ENCODE measurements around the gene OR13C9.
"Not testable (repeated sequence)": the region's sequence is repeated elsewhere in the genome, so short reads cannot be mapped to it uniquely, and the experiment has no call there.

Gene OR13C9

GRCh38 chr9:104618104-104618503, at the start of gene OR13C9:
TSS of gene OR13C9 (minus strand) at chr9:104618204. CDS start at chr9:104618204, 0 bp downstream.
- DNase-seq (ENCODE audit: low spot score) = no peak

DNA sequence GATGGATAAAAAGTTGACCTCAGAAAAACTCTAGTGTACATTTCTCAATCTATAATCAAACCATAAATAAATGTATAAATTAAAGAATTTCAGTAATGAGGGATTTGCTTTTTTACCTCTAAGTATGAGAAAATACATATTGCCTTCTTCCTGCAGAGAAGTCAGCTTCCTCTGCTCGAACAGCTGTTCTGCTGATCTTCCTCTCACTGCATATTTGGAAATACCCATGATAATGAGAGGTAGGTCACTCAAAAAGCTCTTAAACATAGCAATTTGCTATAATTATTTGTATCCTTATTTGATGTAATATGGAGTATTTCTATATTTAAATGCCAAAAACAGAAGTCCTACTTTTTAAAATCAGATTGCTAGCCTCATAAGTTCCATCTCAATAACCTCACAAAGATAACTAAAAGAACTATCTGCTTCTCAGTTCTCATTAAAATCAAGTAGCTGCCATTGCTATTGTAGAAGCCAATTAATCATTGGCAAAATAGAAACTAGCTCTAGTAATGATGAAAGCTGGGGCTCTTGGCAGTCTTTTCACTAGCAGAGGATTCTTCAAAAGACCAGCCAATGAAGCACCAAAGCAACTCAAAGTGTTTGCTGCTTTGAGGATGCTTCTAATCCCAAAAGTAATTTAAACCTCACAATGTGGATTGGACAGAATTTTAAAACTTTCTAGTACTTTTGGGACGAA, 40.6 kb upstream of the OR13C9 start:
- DNase-seq (ENCODE audit: low spot score) = no peak

DNA sequence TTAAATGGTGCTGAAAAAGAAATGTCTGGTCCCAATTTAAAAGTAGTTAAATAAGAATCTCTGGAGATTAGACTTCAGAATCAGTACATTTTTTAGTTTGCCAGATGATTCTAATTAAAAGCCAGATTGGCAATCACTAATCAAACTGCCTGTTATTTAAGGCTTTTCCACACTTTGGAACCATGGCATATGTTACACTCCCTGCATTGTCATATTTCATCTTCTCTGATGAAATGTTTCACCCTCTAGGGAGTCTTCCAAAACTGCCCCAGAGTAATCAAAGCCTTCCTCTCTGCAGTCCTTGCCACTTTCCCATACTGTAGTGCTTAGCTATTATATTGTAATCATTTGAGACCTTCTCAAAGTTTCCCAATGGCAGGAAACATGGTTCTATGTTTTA, 17.5 kb upstream of the OR13C9 start:
- DNase-seq (ENCODE audit: low spot score) = no peak

GRCh38 chr9:104633976-104634520, 16.0 kb upstream of the OR13C9 start:
- no peak for DNase-seq (ENCODE audit: low spot score)

- DNase-seq (ENCODE audit: low spot score) = not testable (repeated sequence)
Measured at GRCh38 chr9:104625964-104626363, 8.0 kb upstream of the OR13C9 start.

- DNase-seq (ENCODE audit: low spot score) = no peak
Measured at GRCh38 chr9:104617418-104617817, 586 bp downstream of the OR13C9 start.

DNA sequence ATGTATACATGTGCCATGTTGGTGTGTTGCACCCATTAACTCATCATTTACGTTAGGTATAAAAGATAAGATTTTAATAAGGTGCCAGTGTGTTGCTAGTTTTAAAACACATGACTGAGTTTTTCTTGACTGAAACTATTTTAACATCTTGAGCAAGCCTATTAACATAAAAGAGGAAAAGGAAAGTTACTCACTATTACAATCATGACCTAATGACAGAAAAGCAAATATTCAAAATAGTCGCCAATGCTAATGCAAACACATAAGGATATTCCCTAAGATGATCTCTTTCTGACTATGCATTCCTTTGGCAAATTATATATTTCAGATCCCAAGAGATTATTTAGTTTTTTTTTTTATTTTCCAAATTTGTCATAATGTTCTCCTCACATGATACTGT, 6.8 kb downstream of the OR13C9 start:
- no peak for DNase-seq (ENCODE audit: low spot score)

GRCh38 chr9:104608336-104608735, 9.7 kb downstream of the OR13C9 start:
- DNase-seq (ENCODE audit: low spot score) = no peak

- no peak for DNase-seq (ENCODE audit: low spot score)
Measured at GRCh38 chr9:104606152-104606551, 11.9 kb downstream of the OR13C9 start.

DNA sequence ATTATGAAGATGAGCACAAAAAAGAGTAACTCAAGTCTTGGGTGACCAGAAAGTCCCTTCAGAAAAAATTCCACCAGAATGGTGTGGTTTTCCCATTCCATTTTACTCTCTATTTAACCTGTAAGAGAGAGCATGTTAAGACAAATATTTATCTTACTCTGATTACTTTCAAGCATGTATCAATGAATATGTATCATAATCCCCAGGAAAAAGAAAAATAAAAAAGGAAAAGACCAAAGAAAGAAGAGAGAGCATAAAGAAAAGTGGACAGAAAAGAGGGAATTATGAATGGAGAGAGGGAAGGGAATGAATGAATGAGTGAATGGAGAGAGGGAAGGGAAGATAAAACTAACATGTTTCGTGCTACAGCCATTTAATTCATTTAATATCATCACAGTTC, 12.5 kb downstream of the OR13C9 start, which contains the start of gene OR13C2:
Gene OR13C2 (minus strand): TSS at position 101 of the 400 bp plus-strand sequence. CDS start 0 bp downstream, at position 101.
- DNase-seq (ENCODE audit: low spot score) = not testable (repeated sequence)

GRCh38 chr9:104604801-104605200, 13.2 kb downstream of the OR13C9 start:
- DNase-seq (ENCODE audit: low spot score) = no peak

DNA sequence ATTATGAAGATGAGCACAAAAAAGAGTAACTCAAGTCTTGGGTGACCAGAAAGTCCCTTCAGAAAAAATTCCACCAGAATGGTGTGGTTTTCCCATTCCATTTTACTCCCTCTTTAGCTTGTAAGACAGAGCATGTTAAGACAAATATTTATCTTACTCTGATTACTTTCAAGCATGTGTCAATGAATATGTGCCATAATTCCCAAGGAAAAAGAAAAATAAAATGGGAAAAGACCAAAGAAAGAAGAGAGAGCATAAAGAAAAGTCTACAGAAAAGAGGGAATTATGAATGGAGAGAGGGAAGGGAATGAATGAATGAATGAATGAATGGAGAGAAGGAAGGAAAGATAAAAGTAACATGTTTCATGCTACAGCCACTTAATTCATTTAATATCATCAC, 18.7 kb downstream of the OR13C9 start, which contains the start of gene OR13C5:
Gene OR13C5 (minus strand): TSS at position 101 of the 400 bp plus-strand sequence. CDS start 0 bp downstream, at position 101.
- not testable (repeated sequence) for DNase-seq (ENCODE audit: low spot score)

DNA sequence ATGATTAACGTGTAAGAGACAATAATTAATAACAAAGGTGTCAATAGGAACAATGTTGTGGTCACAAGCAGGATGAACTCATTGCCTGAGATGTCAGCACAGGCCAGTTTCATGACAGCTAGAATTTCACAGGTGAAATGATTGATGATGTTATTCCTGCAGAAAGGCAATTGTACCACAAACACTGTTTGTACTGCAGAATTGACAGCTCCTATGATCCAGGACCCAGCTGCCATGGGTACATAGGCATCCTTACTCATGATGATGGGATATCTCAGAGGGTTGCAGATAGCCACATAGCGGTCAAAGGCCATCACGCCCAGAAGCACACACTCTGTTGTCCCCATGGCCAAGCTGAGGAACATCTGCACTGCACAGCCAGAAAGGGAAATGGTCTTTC, 19.3 kb downstream of the OR13C9 start:
- DNase-seq (ENCODE audit: low spot score) = not testable (repeated sequence)

- DNase-seq (ENCODE audit: low spot score) = no peak
Measured at GRCh38 chr9:104589626-104590025, 28.4 kb downstream of the OR13C9 start.

- DNase-seq (ENCODE audit: low spot score) = no peak
Measured at GRCh38 chr9:104586496-104587180, 31.4 kb downstream of the OR13C9 start.

DNA sequence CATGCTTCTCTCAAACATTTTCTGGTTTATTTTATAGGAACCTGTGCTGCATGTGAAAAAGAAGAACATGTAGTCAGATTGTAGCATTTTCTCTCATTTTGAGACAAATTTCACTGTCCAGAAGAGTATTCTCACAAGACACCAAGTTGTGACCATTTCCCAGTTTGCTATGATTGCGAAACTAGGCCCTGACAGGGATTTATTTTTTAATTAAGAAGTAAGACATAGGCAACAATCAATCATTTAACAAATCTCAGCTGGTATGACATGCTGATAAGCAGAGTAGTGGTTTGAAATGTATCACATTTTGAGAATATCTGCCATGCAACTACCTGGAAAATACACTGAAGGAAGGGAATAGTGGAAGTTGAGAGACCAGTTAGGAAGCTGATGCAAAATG, 37.4 kb downstream of the OR13C9 start:
- no peak for DNase-seq (ENCODE audit: low spot score)

DNA sequence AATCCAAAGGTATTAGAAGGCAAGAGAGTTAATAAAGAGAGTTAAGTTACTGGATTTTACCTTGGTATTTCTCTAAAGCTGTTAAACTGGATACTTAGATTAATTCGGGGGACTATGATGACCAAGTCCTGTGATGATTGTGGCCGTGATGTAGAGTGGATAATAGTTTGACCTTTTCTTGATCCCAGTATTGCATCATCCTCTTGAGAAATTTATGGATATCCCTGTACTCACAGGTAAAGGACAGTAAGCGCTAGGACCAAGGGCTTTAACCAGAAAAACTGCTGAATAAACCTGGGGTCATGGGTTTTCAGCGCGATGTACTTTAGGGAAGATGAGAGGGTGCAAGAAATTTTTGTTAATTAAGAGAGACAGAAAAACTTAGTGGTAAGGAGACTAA, 40.7 kb downstream of the OR13C9 start:
- DNase-seq (ENCODE audit: low spot score) = no peak

- no peak for DNase-seq (ENCODE audit: low spot score)
Measured at GRCh38 chr9:104575456-104575855, 42.5 kb downstream of the OR13C9 start.

- DNase-seq (ENCODE audit: low spot score) = no peak
Measured at GRCh38 chr9:104572612-104573011, 45.4 kb downstream of the OR13C9 start.

GRCh38 chr9:104568868-104569267, 49.1 kb downstream of the OR13C9 start, which contains the start of gene OR13C8:
TSS of gene OR13C8 (plus strand) at chr9:104569168. CDS start at chr9:104569168, 0 bp downstream.
- DNase-seq (ENCODE audit: low spot score) = no peak

All from CD4-positive, alpha-beta T cell treated with Interleukin-2 at 100 ng/mL for 4 hours (primary cell).